CD8-positive, alpha-beta memory T cell (primary cell): ENCODE data around the gene XPO6. TPM values are rescaled to one million over a fixed set of nuclear protein-coding genes. Genes with fewer than 3 reads are reported as not detected.
A peak's percentile ranks its signal among the peaks of the same experiment; 100 is the strongest.

Experiments
- CTCF ChIA-PET: fragments of 350-600 bp; sonication (Branson Sonifier 250); formaldehyde crosslinking; loops from one replicate; lab custom pipeline; 2021; ENCODE audit warnings: antibody characterized with exemption; lab: Charles Lee
- POLR2A ChIA-PET: fragments of 350-600 bp; sonication (Branson Sonifier 250); formaldehyde crosslinking; loops from one replicate; lab custom pipeline; 2021; ENCODE audit warnings: antibody characterized with exemption; lab: Charles Lee
- DNase-seq, 5 donors: peaks; one replicate each; pipeline versions ENCODE4 v3.0.0 to v3.0.0-alpha.2; 2020 to 2022; ENCODE audit warnings: mixed read lengths in 1 of 5
- H3K27ac ChIP-seq: one replicate; pipeline ENCODE4 v1.7.0; 2013; ENCODE audit warnings: low read depth, mild to moderate bottlenecking, low read length, moderate library complexity
- H3K27me3 ChIP-seq: 2 replicates; pipeline ENCODE4 v1.7.0; 2013; ENCODE audit warnings: low read length, mild to moderate bottlenecking; ENCODE audit not compliant: insufficient read depth, poor library complexity, severe bottlenecking
- H3K36me3 ChIP-seq: 2 replicates; pipeline ENCODE4 v1.7.0; 2013; ENCODE audit warnings: mild to moderate bottlenecking, low read length, moderate library complexity; ENCODE audit not compliant: insufficient read depth
- H3K4me1 ChIP-seq: 2 replicates; pipeline ENCODE4 v1.7.0; 2013; ENCODE audit warnings: mild to moderate bottlenecking, low read length, moderate library complexity; ENCODE audit not compliant: insufficient read depth
- H3K4me3 ChIP-seq: 2 replicates; pipeline ENCODE4 v1.7.0; 2013; ENCODE audit warnings: mild to moderate bottlenecking, low read length
- H3K9me3 ChIP-seq: 2 replicates; pipeline ENCODE4 v1.7.0; 2013; ENCODE audit warnings: mild to moderate bottlenecking, low read length
- H3K27ac Mint-ChIP-seq, 8 donors: one replicate each; pipeline ENCODE4 v1.8.0; 2020 to 2021; ENCODE audit warnings: mixed read lengths in 8 of 8, mild to moderate bottlenecking in 6 of 8, inconsistent platforms in 3 of 8, moderate library complexity in 3 of 8
- H3K27me3 Mint-ChIP-seq, 2 donors: one replicate each; pipeline ENCODE4 v1.8.0; 2020 to 2021; ENCODE audit warnings: mixed read lengths in 2 of 2, mild to moderate bottlenecking in 1 of 2, moderate library complexity in 1 of 2
- H3K36me3 Mint-ChIP-seq, 3 donors: one replicate each; pipeline ENCODE4 v1.8.0; 2020 to 2021; ENCODE audit warnings: mixed read lengths in 3 of 3, inconsistent platforms in 1 of 3, mild to moderate bottlenecking in 1 of 3
- H3K4me1 Mint-ChIP-seq, 3 donors: one replicate each; pipeline ENCODE4 v1.8.0; 2020 to 2021; ENCODE audit warnings: mixed read lengths in 3 of 3, inconsistent platforms in 1 of 3, mild to moderate bottlenecking in 1 of 3
- H3K4me3 Mint-ChIP-seq, 7 donors: one replicate each; pipeline ENCODE4 v1.8.0; 2020 to 2021; ENCODE audit warnings: mixed read lengths in 7 of 7, mild to moderate bottlenecking in 6 of 7, moderate library complexity in 4 of 7, inconsistent platforms in 2 of 7
- H3K9me3 Mint-ChIP-seq, 5 donors: one replicate each; pipeline ENCODE4 v1.8.0; 2020 to 2022; ENCODE audit warnings: mixed read lengths in 5 of 5, mild to moderate bottlenecking in 3 of 5, moderate library complexity in 2 of 5, inconsistent platforms in 1 of 5
- polyA plus RNA-seq: library from polyadenylated mRNA; unstranded; fragments of 300-500 nt; fragmentation: Illumina TruSeq; gene quantifications from one replicate; pipeline ENCODE4 v1.2.3, GENCODE V29; 2021
- total RNA-seq, 2 experiments: library from RNA; stranded (reverse); gene quantifications; one replicate each; pipeline ENCODE4 v1.2.3, GENCODE V29; 2021

The XPO6 gene
- total and polyA plus RNA-seq, 3 experiments from 2014 or later: 96.8 to 234 (median 228) TPM

GRCh38 chr16:28053461-28053860 is 158.3 kb downstream of the XPO6 start:
- H3K27ac Mint-ChIP-seq: no peak overlapping the region
- peaks cover 24 to 45% of the 10 kb centered on the region in 2 donors for H3K27me3 Mint-ChIP-seq
- Histone ChIP-seq H3K4me3 (no peak overlapping the region), H3K9me3 (no peaks in the 10 kb centered on the region), H3K27me3 (peaks cover 5% of the 10 kb centered on the region), H3K27ac (no peak overlapping the region), H3K4me1 (no peaks in the 10 kb centered on the region), H3K36me3 (no peaks in the 10 kb centered on the region)
- POLR2A ChIA-PET: no interaction called here
- H3K4me1 Mint-ChIP-seq: no peaks in the 10 kb centered on the region
- peaks cover 2 to 6% (median 4%) of the 10 kb centered on the region in 5 donors for H3K9me3 Mint-ChIP-seq
- CTCF ChIA-PET: no interaction called here
- no peak for DNase-seq
- no peak overlapping the region for H3K4me3 Mint-ChIP-seq
- H3K36me3 Mint-ChIP-seq: peaks cover 0 to 3% (median 2%) of the 10 kb centered on the region in 3 donors

- Mint-ChIP-seq H3K27ac (peak overlapping the region in 1 of 8 donors; percentile 43), H3K27me3 (peaks cover 22 to 38% of the 10 kb centered on the region in 2 donors), H3K4me3 (no peak overlapping the region), H3K9me3 (peaks cover 6 to 8% (median 6%) of the 10 kb centered on the region in 5 donors), H3K4me1 (no peaks in the 10 kb centered on the region), H3K36me3 (peaks cover 0 to 3% (median 2%) of the 10 kb centered on the region in 3 donors)
- H3K36me3 ChIP-seq: no peaks in the 10 kb centered on the region
- CTCF ChIA-PET: no interaction called here
- no peak overlapping the region for H3K4me3 ChIP-seq
- H3K4me1 ChIP-seq: no peaks in the 10 kb centered on the region
- H3K9me3 ChIP-seq: no peaks in the 10 kb centered on the region
- POLR2A ChIA-PET: no interaction called here
- peaks cover 2% of the 10 kb centered on the region for H3K27me3 ChIP-seq
- DNase-seq: no peak
- H3K27ac ChIP-seq: no peak overlapping the region
Observed at GRCh38 chr16:28052274-28053128, 159.3 kb downstream of the XPO6 start.

- no peaks in the 10 kb centered on the region for H3K36me3 ChIP-seq
- H3K4me3 ChIP-seq: no peak overlapping the region
- no peaks in the 10 kb centered on the region for H3K4me1 ChIP-seq
- peaks cover 15 to 37% of the 10 kb centered on the region in 2 donors for H3K27me3 Mint-ChIP-seq
- H3K27me3 ChIP-seq: no peaks in the 10 kb centered on the region
- DNase-seq: no peak
- H3K36me3 Mint-ChIP-seq: peaks cover 0 to 8% (median 2%) of the 10 kb centered on the region in 3 donors
- H3K27ac ChIP-seq: no peak overlapping the region
- no peaks in the 10 kb centered on the region for H3K4me1 Mint-ChIP-seq
- no peaks in the 10 kb centered on the region for H3K9me3 ChIP-seq
- ChIA-PET POLR2A (no interaction called here), CTCF (no interaction called here)
- peaks cover 6 to 11% (median 9%) of the 10 kb centered on the region in 5 donors for H3K9me3 Mint-ChIP-seq
- H3K4me3 Mint-ChIP-seq: no peak overlapping the region
- no peak overlapping the region for H3K27ac Mint-ChIP-seq
Observed at GRCh38 chr16:28051486-28051885, 160.3 kb downstream of the XPO6 start.

Other genes starting within 250 kb of the XPO6 start
- gene GSG1L, start 148.3 kb downstream of the XPO6 start, total RNA-seq: under 1 TPM in 1 of 2 experiments, not detected in 1; 0.18 TPM
- not detected for gene GSG1L, start 148.3 kb downstream of the XPO6 start, polyA plus RNA-seq
- gene SBK1, start 80.6 kb upstream of the XPO6 start, total RNA-seq: 1 to 10 TPM; 3.9 to 4.1 TPM
- gene SBK1, start 80.6 kb upstream of the XPO6 start, polyA plus RNA-seq: 20.3 TPM
- 1 to 10 TPM in 1 of 2 experiments, not detected in 1; 1.1 TPM for gene NPIPB6, start 151.5 kb upstream of the XPO6 start, total RNA-seq
- gene NPIPB6, start 151.5 kb upstream of the XPO6 start, polyA plus RNA-seq: 0.28 TPM
- 10 to 100 TPM; 55.0 to 66.5 TPM for gene EIF3CL, start 191.9 kb upstream of the XPO6 start, total RNA-seq
- gene EIF3CL, start 191.9 kb upstream of the XPO6 start, polyA plus RNA-seq: 30.8 TPM